Stimulated activated CD4-positive, alpha-beta T cell treated with anti-CD3 and anti-CD28 coated beads, Interleukin-15, amount 100 ng/mL, for 1 hour (primary cell): Measurements from ENCODE around the gene ARHGAP23.

ENCODE experiments used
- DNase-seq, 2 donors: peaks; one replicate each; pipeline ENCODE4 v3.0.0-alpha.2; 2020; ENCODE audit warnings: low read depth in 1 of 2, low spot score in 1 of 2

The ARHGAP23 gene

DNA sequence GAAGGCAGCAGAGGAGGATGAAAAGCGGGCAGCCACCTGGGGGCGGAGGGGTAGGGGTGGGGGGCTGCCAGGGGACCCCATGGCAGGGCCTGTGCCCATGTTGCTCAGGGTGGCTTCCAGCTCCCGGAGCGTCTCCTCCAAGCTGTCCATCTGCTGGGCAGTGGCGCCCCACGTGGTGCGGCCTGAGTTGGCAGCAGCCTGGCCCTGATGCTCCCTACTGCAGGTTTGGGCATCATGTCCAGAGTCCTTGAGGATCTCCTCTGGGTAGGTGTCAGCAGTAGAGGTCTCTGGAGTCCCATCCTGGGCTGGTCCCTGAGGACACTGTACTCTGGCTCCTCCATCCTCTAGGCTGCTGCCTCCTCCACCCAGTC is 116.6 kb downstream of the ARHGAP23 start:
- DNase-seq, result no peak

DNA sequence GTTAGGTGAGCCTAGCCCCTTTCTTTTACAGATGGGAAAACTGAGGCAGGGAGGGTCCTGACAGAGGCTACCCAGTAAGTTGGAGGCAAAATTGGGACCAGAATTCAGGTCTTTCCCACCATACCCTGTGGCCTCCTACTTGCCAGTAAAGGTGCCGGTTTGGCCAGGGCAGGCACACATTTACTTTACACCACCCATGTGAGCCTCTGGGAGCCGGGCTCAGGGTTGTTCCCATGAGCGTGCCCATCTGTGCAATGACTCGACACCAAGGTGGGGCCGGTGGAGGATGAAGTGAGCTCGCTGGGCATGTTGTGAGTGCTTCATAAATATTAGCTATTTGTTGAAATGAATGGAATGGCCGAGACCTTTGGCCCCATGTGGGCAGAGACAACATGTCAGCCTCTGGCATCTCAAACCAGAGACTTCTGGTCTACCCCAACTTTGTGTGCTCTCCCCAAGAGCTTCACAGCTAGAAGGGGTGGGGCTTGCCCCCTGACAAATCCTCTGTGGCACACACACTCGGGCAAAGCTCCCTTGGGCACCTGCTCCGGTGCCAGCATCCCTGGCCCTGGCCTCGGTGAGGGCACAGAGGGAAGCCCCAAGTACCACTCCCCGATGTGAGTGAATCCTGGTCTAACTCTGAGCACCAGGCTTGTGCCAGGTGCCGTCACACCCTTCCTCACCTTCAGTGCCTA is 117.4 kb downstream of the ARHGAP23 start:
- no peak for DNase-seq

DNA sequence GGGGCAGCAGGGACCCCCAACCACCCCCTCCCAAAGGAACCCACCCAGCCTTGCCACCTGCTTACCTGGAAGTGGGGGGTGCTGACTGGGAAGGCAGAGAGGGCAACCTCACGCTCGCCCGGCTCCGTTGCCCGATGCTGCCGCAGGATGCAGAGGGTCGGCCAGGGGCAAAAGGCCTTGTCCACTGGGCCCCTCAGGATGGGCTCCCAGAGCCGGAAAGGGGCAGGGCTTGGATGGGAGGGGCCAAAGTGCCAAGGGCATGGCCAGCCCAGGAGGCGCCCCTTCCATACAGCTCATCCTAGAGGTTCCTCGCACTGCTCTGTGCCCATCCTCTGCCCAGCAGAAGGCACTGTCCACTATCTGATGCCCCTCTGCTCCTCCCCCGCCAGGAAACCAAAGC is 118.1 kb downstream of the ARHGAP23 start:
- DNase-seq, result no peak

DNA sequence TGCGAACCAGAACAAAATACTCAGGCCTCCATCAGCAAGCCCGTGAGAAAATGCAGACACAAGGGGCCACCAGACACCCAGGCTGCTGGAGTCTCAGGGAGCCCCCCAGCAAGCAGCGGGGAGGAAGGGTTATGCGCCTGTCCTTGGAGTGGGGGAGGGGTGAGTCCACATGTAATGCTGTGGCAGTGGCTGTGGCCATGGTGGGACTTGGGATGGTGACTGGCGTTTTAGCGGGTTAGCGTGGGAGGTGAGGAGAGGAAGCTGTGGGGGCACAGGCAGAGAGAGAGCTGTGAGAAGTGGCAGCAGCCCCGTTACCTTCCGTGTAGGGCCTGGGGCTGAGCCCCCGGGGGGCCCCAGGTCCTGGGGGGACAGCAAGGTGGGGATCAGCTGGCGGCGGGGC is 119.2 kb downstream of the ARHGAP23 start:
- no peak for DNase-seq

DNA sequence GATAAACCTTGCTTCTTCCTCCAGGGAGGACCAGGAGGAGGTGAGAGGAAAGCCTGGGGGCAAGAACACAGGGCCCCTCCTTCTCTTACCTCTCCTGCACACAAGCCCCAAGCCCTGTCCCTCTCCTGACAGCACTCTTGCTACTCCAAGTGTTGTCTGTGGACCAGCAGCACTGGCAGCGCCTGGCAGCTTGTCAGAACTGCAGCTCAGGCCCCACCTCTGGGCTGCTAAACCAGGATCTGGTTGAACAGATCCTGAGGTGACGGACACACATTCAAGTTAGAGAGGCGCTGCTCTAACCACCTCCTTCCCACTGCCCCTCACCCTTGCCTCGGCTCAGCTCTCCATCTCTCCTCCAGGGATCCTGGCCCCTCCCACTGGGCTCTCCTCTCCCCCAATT is 121.0 kb downstream of the ARHGAP23 start:
- DNase-seq, result no peak

DNA sequence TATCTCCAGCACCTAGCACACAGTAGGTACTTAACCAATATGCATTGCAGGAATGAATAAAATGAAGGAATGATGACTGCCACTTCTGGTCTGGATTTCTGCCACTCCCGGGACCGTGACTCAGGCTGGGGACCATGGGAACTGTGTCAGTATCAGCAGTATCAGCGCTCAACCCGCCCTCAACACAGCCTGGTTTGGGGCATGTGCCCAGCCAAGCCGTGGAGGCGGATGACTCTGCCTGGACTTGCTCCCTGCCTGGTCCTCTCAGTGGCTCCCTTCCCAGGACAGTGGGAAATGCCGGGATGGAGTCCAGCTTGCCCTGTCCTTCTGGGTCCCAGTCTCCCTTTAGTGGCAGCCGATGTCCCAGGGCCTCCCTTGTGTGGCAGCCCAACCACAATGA is 122.4 kb downstream of the ARHGAP23 start:
- no peak for DNase-seq

DNA sequence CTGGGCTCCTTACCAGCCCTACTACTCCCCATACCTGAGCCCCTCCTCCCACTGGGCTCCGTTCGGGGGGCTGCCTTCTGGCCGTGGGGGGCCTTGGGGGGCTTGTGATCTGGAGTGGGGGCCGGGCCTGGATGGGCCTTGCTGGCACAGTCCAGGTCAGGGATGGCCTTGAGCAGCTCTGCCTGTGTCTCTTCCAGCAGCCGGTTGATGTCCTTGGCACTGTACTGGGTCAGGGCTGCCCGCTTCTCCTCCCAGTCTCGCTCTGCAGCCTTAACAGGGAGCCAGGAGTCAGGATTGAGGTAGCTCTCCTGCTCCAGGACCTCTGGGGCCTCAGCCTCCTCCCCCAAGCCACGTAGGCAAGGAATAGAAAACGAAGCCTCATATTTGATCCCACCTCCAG is 122.9 kb downstream of the ARHGAP23 start:
- DNase-seq, result no peak

DNA sequence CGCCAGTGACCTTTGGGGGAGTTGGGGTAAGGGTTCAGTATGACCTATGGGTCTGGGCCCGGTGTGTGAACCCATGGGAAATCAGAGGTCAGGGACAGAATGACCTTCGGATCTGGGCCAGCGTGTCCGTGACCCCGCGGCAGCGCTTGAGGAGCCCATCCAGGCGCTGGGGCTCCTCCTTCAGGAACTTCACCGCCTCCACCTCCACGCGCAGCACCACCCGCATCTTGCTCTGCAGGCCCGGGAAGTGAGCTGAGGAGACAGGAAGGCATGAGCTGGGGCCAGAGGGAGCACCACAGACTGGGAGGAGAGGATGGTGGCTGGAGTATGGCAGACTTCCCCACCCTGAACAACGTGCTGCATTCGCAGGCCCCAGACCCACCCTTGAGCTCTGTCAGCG is 124.1 kb downstream of the ARHGAP23 start:
- DNase-seq, result no peak

DNA sequence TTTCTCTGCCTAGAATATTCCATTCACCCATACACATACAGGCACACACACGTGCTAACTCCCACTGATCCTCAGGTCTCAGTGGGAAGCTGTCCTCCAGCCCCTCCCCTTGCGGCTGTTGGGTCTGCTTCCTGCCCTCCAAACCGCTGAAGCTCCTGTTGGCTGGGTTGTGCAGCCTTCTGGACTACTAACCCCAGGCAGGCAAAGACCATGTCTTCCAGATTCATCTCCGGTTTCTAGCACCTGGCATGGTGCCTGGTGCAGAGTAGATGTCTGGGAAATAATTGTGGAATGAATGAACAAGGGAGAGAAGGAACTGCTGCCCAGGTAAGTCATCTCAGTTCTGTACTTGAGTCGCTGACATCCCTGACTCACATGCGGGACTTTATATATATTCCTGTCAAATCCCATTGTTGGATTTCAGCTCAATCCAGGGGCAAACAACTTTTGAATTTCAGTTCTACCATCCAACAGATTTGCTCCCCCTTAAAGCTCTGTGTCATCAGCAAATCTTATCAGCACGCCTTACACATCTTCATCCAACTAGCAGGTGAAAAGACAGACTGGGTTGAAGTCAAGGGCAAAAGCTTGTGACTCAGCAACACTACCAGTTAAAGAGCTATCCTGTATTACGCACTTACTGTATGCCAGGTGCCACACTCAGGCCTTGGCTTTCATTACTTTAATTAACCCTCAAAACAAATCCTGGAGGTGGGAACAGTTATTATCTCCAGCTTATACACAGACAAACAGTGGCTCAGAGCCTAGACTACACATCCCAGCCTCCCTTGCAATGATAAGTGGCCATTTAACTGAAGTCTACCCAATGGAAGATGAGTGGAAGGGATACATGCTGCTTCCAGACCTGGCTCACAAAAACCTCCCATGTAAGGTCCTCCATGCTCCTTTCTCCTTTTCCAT is 126.4 kb downstream of the ARHGAP23 start:
- DNase-seq, result no peak

DNA sequence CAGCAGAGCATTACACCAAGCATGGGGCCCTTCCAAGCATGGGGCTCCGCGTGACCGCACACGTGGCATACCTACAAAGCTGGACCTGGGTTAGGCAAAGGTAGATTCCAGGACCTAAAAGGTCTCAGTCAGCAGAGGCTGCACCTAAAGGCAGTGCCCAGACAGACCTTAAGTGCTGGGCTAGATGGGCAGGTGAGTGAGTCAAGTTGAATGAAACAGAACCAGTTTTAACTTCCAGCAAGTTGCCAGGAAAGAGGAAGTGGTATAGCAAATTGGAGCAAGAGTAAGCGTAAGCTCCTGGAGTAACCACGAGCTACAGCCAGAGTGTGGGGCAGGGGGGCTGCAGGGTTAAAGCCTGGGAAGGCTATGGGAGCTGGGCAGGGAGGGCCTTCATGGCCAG is 128.0 kb downstream of the ARHGAP23 start:
- DNase-seq, result no peak

DNA sequence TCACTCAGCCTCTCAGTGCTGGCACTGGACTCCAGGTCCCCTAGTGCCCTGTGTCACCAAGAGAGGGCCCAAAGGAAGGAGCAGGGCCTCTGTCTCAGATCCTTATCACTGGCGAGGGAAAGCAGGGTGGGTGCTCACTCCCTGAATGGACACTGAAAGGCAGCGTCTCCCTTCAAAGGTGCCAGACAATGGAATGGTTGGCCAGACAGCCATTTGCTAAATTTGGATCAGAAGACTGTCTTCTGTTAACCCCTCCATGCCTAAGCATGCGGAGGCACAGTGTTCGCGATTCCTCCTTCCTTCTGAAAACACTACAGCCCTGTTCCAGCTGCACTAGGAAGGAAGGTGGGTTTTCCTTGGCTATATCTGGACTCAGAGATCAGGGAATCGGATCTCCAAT is 129.1 kb downstream of the ARHGAP23 start:
- no peak for DNase-seq

DNA sequence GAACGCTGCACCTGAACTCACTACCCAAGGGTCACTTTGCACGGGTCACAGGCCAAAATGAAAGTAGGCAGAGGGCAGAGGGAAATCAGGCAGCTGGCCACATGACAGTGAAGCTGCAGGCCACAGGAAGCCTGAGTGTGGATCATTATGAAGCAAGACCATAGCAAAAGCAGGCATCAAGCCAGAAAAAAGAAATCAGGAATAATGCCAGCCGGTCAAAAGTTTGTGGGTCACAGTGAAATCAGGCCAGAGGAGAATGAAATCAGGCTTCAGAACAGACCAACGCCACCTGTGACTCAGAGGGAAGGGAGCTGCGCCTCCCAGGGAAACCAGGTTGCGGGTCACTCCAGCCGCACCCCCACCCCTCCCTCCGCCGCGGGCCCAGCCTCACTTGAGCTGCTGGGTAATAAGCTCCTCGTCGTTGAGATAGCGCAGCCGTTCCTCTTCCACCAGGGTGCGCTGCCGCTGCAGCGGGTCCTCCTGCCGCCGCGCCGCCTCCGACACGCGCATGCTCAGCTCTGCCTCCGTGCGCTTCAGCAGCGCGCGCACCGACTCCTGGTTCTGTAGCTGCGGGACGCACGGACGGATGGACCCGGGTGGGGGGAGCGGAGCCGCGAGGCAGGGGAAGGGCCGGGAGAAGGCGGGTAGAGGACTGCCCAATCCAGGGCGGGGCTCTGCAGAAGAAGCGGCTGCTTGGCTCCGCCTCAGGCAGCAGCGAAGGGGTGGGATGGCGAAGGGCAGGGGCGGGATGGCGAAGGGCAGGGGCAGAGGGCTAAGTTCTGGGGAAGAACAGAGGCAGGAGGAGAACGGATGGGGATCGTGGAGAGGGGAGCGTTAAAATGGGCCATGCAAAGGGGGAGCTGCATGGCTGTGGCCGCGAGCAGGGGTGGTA is 129.8 kb downstream of the ARHGAP23 start:
- peak; percentile 78 to 86 for DNase-seq

DNA sequence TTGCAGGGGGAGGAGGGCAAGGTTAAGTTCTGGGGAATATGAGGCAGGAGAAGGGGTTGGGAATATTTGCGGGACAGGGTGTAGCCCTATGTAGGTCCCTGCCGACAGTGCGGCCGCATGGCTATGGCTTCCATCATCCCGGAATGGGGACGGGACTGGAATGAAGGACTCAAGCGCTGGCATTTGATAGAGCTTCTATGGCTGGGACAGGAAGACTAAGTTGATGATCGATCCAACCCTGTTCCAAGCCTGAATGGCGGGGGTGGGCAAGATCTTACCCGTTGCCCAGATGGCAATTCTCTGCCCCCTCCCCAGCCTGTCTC is 130.4 kb downstream of the ARHGAP23 start:
- no peak for DNase-seq

DNA sequence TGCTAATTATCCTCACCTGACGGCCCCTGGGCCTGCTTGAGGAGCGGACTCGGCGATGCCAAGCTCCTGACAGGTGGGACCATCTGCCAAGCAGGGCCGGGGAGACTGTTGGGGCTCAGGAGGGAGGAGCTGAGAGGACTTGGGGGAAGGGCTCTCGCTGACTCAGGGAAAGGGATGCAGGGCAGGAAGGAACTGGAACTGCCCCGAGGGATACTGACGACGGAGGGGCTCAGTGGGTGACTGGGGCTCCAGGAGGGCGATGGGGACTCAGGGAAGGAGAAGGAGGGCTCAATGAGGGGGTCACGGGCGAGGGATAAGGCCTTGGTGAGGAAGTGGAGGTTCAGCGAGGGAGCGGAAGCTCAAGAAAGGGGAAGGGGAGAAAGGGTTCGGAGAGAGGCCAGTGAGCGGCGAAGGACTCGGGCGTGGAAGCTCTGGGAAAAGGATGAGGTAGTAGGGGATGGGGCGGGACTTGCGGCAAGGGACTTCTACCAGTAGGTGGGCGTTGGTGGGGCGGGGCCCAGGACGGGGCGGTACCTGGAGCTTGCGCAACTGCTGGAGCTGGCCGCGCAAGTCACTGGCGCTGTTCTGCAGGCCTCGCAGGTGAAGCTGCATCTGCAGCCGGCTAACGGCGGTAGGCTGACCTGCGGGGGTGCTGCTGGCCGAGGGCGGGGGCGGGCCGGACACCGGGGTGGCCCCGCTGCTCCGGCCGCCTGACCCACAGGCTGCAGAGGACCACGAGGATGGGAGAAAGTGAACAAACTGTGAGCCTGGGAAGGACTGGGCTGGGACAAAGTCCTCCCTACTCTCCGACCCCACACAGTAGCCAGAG is 131.0 kb downstream of the ARHGAP23 start:
- peak; percentile 76 to 90 for DNase-seq

DNA sequence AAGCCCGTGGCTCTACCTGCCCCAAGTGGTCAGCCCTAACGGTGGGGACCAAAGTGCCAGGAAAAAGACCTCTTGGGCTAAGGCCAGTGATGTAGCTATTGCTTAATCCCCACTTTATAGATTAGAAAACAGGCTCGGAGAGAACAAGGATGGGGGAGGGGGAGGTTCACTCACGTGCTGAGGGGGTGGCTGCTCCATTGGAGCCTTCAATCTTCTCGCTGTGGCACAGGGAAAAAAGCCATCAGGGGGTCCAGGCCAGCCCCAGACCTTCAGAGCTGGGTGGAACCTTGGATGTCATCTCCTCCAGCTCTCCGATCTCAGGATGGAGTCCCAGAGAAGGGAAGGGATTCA is 131.6 kb downstream of the ARHGAP23 start:
- no peak for DNase-seq

DNA sequence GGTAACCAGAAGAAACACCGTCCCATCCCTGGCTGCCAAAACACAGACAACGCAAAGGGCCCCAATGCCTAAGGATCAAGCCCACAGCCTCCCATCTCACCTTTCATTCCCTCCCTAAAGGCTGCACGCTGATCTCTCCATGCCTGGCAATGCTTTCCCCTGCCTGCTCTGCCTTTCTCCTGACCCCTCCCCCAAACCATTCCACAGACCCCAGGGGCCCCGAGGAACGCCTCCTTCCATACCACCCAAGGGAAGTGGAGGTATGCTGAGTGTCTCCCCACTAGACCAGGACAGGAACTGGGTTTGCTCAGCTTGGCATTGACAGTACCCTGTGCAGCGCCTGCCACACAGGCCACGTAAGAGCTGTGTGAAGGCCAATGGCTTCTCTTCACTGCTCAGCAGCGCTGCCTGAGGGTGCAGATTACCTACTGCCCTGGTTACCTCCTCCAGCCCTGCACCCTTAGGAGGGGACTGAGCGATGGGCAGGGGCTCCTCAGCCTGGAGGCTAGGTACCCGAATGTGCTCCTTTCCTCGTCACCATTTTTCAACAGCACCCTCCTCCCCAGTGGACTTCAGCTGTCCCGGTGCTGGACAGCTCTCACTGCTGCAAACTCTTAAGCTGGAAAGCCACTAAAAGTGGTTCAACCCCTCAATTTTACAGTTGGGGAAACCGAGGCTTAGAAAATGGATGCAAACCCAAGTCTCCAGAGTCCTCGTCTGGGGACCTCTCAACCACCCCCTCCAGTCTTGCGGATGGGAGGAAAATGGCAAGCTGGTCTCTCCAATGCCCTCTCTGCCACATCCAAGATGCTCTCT is 132.4 kb downstream of the ARHGAP23 start:
- no peak for DNase-seq

DNA sequence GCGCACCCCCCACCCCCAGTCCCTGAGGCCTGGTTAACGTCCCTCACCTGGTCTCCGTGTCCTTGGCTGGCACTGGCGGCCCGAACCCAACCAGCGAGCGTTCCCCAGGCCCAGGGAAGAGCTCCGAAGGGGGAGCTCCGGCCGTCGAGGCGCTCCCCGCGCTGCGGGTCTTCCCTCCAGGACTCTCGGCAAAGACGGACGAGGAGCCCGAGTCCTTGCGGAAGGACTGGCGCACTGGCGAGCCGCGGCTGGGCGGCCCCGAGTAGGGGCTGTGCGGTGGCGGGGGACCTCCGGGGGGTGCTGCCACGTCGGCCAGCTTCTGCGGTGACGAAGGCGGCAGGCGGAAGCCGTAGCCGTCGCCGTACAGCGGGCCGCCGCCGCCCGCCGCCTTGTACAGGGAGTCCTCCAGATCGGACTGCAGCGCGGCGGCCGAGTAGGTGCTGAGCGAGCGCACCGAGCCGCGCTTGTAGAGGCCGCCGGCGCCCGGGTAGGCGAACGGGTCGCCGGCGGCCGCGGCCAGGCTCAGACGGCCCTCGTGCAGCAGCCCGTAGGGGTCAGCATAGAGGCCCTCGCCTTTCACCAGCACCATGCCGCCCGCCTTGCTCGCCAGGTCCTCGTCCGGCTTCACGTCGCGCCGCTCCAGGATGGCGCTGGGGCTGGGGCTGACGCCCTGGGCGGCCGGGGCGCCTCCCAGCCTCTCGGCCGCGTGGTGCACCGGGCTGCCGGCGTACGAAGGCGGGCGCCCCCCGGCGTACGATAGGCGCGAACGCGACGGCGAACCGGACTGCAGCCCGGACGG is 133.4 kb downstream of the ARHGAP23 start:
- no peak for DNase-seq
